ENCODE measurements around the gene CYP4A11.
"Not testable (repeated sequence)": the region's sequence is repeated elsewhere in the genome, so short reads cannot be mapped to it uniquely, and the experiment has no call there.

CYP4A11 gene

DNA sequence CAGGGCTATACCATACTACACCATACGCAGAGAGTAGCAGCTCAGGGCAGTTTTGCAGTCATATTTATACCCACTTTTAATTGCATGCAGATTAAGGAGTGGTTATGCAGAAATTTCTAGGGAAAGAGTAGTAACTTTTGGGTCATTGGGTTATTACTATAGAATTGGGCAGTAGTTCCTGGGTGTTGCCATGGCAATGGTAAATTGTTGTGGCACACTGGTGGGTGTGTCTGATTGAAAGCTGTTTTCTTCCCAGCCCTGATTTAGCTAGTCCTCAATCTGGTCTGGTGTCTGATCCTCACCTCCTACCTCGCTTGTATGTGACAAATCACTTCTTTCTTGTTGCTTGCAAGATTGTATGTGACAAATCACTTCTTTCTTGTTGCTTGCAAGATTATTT is 30.5 kb downstream of the CYP4A11 start:
- no peak for DNase-seq

DNA sequence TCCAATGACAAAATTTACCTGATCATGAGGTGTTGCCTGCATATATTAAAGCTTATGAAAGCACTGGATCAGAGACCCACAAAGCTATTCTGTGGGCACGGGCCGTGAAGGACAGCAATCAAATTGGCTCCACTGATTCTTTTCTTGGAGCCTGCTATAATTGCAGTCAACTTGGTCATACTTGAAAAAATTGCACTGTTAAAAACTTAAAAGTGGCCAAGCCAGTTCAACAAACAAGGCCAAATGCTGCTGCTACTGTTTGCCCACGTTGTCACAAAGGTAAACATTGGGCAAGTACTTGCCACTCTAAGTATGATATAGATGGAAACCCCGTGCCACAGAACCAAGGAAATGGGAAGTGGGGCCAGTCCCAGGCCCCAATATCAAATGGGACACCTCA is 37.8 kb downstream of the CYP4A11 start:
- no peak for DNase-seq

DNA sequence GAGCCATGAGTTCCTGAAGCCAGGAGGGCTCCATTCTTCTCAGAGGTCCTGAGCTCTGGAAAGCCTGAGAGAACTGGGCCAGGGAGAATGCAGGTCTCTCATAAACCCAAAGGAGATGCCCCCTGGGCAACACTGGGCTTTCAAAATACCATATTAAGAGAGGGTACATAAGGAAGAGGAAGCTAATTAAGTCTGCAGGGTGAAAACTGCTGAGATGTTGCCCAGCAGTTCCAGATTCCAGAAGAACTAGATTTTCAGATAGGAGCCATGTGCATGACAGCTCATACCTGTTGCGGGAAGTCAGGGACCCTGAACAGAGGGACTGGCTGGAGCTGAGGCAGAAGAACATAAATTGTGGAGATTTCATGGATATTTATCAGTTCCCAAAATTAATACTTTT is 40.9 kb downstream of the CYP4A11 start:
- no peak for DNase-seq

DNA sequence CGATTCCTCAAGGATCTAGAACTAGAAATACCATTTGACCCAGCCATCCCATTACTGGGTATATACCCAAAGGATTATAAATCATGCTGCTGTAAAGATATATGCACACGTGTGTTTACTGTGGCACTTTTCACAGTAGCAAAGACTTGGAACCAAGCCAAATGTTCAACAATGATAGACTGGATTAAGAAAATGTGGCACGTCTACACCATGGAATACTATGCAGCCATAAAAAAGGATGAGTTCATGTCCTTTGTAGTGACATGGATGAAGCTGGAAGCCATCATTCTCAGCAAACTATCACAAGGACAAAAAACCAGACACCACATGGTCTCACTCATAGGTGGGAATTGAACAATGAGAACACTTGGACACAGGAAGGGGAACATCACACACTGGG is 59.6 kb downstream of the CYP4A11 start:
- DNase-seq = not testable (repeated sequence)
